ENCODE data around the gene GCA.

DNA sequence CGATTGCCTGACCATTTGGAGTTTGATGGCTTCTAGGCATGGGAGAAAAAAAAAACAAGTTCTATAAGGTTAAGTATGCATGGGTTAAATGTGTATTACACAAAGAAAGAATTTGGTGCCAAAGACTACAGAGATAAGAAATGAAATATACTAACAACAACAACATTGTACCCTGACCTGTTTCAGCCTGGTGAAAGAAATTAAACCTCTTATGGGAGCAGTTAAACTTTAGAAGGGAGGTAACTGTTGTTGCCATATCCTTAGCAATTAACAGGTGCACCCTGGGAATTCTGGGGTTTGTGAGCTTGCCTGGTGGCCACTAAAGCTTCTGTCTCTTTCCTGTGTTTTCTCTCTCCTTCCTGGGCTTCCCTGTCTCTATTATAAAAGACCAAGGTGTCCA is 19.0 kb upstream of the GCA start:
- TF ChIP-seq, protein P1, sequence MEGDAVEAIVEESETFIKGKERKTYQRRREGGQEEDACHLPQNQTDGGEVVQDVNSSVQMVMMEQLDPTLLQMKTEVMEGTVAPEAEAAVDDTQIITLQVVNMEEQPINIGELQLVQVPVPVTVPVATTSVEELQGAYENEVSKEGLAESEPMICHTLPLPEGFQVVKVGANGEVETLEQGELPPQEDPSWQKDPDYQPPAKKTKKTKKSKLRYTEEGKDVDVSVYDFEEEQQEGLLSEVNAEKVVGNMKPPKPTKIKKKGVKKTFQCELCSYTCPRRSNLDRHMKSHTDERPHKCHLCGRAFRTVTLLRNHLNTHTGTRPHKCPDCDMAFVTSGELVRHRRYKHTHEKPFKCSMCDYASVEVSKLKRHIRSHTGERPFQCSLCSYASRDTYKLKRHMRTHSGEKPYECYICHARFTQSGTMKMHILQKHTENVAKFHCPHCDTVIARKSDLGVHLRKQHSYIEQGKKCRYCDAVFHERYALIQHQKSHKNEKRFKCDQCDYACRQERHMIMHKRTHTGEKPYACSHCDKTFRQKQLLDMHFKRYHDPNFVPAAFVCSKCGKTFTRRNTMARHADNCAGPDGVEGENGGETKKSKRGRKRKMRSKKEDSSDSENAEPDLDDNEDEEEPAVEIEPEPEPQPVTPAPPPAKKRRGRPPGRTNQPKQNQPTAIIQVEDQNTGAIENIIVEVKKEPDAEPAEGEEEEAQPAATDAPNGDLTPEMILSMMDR (IDR thresholded peaks at IDR 0.05): no peak
- TF ChIP-seq POLR2A (IDR thresholded peaks at IDR 0.05; ENCODE audit: low read depth): no peak
